ENCODE data around the gene LSM10.

GRCh38 chr1:36383240-36383639, 14.5 kb downstream of the LSM10 start:
- TF ChIP-seq SIN3A (IDR thresholded peaks at IDR 0.05; ENCODE audit: borderline replicate concordance, insufficient read depth, low read length) (no peak), POLR2AphosphoS5 (IDR thresholded peaks at IDR 0.05; ENCODE audit: low read depth, low read length) (no peak), TAF1 (IDR thresholded peaks at IDR 0.05; ENCODE audit: borderline replicate concordance, insufficient read depth, low read length) (no peak), REST (IDR thresholded peaks at IDR 0.05; ENCODE audit: insufficient read depth in 1 of 2, low read depth in 2 of 2, low read length in 2 of 2) (no peak)

Data from PFSK-1 (cell line).